DOHH2 (cell line): Measurements from ENCODE around the gene CCDC182.
A peak's percentile ranks its signal among the peaks of the same experiment; 100 is the strongest.

Experiments
- H3F3A ChIP-seq: fragments of 200-600 bp; sonication (generic), shearing (Covaris generic); 2 replicates; pipeline ENCODE4 v1.6.0; 2016; ENCODE audit warnings: antibody characterized with exemption, mild to moderate bottlenecking; ENCODE audit not compliant: control insufficient read depth, insufficient read depth
- H3K27ac ChIP-seq: fragments of 200-600 bp; sonication (generic); 2 replicates; pipeline ENCODE4 v1.5.1; 2014; ENCODE audit warnings: low read depth, mild to moderate bottlenecking, low read length, moderate library complexity
- H3K27me3 ChIP-seq: fragments of 200-600 bp; sonication (generic); 2 replicates; pipeline ENCODE4 v1.6.1; 2014; ENCODE audit warnings: mild to moderate bottlenecking, low read length, mixed read lengths; ENCODE audit not compliant: control insufficient read depth
- H3K36me3 ChIP-seq: fragments of 200-600 bp; sonication (generic); 2 replicates; pipeline ENCODE4 v1.6.1; 2014; ENCODE audit warnings: mild to moderate bottlenecking, low read length, moderate library complexity, mixed read lengths; ENCODE audit not compliant: control insufficient read depth
- H3K4me1 ChIP-seq: fragments of 200-600 bp; sonication (generic); 2 replicates; pipeline ENCODE4 v1.6.1; 2014; ENCODE audit warnings: mild to moderate bottlenecking, low read length, mixed read lengths; ENCODE audit not compliant: control insufficient read depth
- H3K4me2 ChIP-seq: fragments of 200-600 bp; sonication (generic); 2 replicates; pipeline ENCODE4 v1.6.0; 2014; ENCODE audit warnings: mild to moderate bottlenecking, low read length, moderate library complexity
- H3K4me3 ChIP-seq: fragments of 200-600 bp; sonication (generic); 2 replicates; pipeline ENCODE4 v1.5.1; 2014; ENCODE audit warnings: mild to moderate bottlenecking, low read length, mixed read lengths
- H3K79me2 ChIP-seq: fragments of 200-600 bp; sonication (generic); 2 replicates; pipeline ENCODE4 v1.6.1; 2014; ENCODE audit warnings: mild to moderate bottlenecking, low read length, mixed read lengths; ENCODE audit not compliant: control insufficient read depth
- H3K9me2 ChIP-seq: fragments of 200-600 bp; sonication (generic); replicated peaks from 2 replicates; pipeline ENCODE4 v1.6.1; 2014; ENCODE audit warnings: mild to moderate bottlenecking, low read length, mixed read lengths; ENCODE audit not compliant: control insufficient read depth
- H3K9me3 ChIP-seq: fragments of 200-600 bp; sonication (generic); 2 replicates; pipeline ENCODE4 v1.6.1; 2014; ENCODE audit warnings: antibody characterized with exemption, low read length, mixed read lengths; ENCODE audit not compliant: control insufficient read depth, insufficient read depth
- H4K20me1 ChIP-seq: fragments of 200-600 bp; sonication (generic); 2 replicates; pipeline ENCODE4 v1.6.0; 2014; ENCODE audit warnings: low read depth, mild to moderate bottlenecking, antibody characterized with exemption, low read length, moderate library complexity; ENCODE audit not compliant: control insufficient read depth, insufficient read depth
- EZH2phosphoT487 ChIP-seq: fragments of 200-600 bp; sonication (generic); IDR thresholded peaks from 2 replicates; pipeline ENCODE4 v1.6.1; 2017; ENCODE audit warnings: borderline replicate concordance, mild to moderate bottlenecking, antibody characterized with exemption, low read length, moderate library complexity, mixed read lengths
- TF ChIP-seq, protein P1 (sequence below): fragments of 200-600 bp; sonication (generic); IDR thresholded peaks from one replicate; pipeline ENCODE4 v1.5.1; 2014; ENCODE audit warnings: antibody characterized with exemption, mild to moderate bottlenecking, low read depth, low read length; ENCODE audit not compliant: poor library complexity, severe bottlenecking

Gene CCDC182

DNA sequence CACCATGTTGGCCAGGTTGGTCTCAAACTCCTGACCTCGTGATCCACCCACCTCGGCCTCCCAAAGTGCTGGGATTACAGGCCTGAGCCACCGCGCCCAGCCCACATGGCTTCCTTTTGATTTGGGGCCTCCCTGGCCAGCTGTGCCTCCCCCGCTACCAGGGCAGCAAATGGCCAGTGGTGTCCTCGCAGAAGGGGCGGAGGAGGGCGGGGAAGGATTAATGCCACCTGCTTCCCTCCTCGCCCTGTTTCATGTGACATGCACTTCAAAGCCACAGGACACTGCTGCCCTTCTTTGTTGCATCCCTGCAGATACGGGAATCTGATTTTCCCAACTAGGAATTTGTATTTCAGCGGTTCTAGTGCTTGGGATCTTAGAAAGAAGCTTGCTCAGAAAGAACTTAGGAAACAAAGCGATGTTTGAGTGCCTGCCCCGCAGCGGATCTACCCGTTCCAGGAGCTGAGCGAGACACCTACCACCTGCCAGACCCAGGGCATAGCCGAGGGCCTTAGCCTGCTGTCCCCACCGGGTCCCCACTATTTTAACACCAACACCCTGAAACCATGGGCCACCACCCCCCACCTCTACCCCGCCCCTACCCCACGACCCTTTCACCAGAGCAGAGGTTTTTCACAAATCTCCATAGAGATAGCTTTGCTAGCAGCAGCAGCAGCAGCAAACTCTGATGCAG is 37.7 kb upstream of the CCDC182 start:
- Histone ChIP-seq H3K27me3 (peaks cover 45% of the 10 kb centered on the region), H3K9me3 (no peaks in the 10 kb centered on the region), H3K4me2 (peak overlapping the region; percentile 37)

DNA sequence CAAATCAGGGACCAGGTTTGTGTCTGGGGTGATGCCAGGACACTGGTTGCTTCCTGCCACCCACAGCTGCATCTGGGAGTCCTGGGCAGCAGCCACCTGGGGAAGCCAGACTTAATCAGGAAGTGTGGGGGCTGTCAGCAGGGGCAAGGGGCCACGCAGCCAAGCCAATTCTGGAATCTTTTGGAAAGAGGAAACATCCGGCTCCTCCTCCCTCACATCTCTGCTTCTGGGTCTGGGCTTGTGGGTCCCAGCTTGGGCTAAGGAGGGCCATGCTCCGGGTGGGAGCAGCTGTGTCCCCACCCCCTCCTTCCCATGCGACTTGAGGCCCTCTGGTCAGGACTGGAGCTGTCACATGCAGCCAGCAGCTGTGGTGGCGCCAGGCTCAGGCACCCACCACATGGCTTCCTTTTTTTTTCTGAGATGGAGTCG is 37.0 kb upstream of the CCDC182 start:
- H3K27ac ChIP-seq = no peak overlapping the region

More for the DNA sequence above, 37.7 kb upstream of the CCDC182 start:
- Histone ChIP-seq H3K36me3 (no peaks in the 10 kb centered on the region), H4K20me1 (no peaks in the 10 kb centered on the region), H3K79me2 (no peaks in the 10 kb centered on the region), H3K4me3 (no peak overlapping the region), H3K9me2 (no peaks in the 10 kb centered on the region), H3F3A (peaks cover 3% of the 10 kb centered on the region; the same call in 1 of the 2 replicates), H3K4me1 (peaks cover 24% of the 10 kb centered on the region), H3K27ac (no peak overlapping the region)
- no peak for TF ChIP-seq EZH2phosphoT487
- TF ChIP-seq, protein P1, sequence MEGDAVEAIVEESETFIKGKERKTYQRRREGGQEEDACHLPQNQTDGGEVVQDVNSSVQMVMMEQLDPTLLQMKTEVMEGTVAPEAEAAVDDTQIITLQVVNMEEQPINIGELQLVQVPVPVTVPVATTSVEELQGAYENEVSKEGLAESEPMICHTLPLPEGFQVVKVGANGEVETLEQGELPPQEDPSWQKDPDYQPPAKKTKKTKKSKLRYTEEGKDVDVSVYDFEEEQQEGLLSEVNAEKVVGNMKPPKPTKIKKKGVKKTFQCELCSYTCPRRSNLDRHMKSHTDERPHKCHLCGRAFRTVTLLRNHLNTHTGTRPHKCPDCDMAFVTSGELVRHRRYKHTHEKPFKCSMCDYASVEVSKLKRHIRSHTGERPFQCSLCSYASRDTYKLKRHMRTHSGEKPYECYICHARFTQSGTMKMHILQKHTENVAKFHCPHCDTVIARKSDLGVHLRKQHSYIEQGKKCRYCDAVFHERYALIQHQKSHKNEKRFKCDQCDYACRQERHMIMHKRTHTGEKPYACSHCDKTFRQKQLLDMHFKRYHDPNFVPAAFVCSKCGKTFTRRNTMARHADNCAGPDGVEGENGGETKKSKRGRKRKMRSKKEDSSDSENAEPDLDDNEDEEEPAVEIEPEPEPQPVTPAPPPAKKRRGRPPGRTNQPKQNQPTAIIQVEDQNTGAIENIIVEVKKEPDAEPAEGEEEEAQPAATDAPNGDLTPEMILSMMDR = no peak

DNA sequence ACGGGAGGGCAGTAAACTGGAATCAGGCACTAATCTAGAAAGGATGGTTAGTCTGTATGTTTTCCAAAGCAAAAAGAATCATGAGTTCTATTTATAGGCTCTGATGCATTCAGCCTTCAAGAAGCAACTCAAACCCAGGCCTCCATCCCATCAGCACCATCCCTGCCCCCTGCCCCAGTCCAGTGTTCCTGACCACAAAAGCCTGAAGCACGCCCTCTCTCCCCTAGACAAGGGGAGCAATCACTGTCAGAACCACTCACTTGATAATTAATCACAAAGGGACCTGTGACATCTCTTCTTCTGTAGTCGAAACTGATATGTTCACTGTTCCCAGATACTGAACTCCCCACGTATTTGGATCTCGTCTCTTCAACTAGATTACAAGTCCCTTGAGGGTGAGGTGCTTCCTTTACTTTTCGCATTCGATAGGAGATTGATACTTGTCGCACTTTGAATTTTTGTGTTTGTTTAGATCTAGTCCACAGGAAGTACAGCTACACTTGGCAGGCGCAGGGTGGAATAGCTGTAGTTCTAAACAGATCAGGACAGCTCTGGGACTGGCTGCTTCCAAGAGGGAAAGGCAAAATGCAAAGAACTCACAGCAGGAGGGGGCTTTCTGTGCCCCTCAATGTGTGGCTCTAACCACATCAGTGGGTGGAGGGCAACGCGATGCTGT is 36.4 kb upstream of the CCDC182 start:
- Histone ChIP-seq H3K4me1 (peaks cover 24% of the 10 kb centered on the region), H3K4me2 (no peak overlapping the region), H3K9me3 (no peaks in the 10 kb centered on the region), H3K79me2 (no peaks in the 10 kb centered on the region), H3F3A (peaks cover 3% of the 10 kb centered on the region; the same call in 1 of the 2 replicates), H3K27ac (no peak overlapping the region), H3K9me2 (no peaks in the 10 kb centered on the region), H3K4me3 (no peak overlapping the region), H3K36me3 (no peaks in the 10 kb centered on the region), H4K20me1 (no peaks in the 10 kb centered on the region), H3K27me3 (peaks cover 40% of the 10 kb centered on the region)
- TF ChIP-seq, protein P1 = no peak
- TF ChIP-seq EZH2phosphoT487 = no peak

More for the DNA sequence above, 37.0 kb upstream of the CCDC182 start:
- H3K9me2 ChIP-seq = no peaks in the 10 kb centered on the region
- H3K4me2 ChIP-seq = no peak overlapping the region
- TF ChIP-seq EZH2phosphoT487 = no peak
- TF ChIP-seq, protein P1 = no peak
- peaks cover 3% of the 10 kb centered on the region; the same call in 1 of the 2 replicates for H3F3A ChIP-seq
- H3K79me2 ChIP-seq = no peaks in the 10 kb centered on the region
- no peak overlapping the region for H3K4me3 ChIP-seq
- H3K4me1 ChIP-seq = peaks cover 24% of the 10 kb centered on the region
- H4K20me1 ChIP-seq = no peaks in the 10 kb centered on the region
- peaks cover 43% of the 10 kb centered on the region for H3K27me3 ChIP-seq
- no peaks in the 10 kb centered on the region for H3K9me3 ChIP-seq
- no peaks in the 10 kb centered on the region for H3K36me3 ChIP-seq
